HL-60/S4 treated with retinoic acid at 250 ng/mL for 4 days and 3 days (cell line): Measurements from ENCODE around the gene CASK.

Experiments
- in situ Hi-C: fragments of 300-500 bp; cut with MboI; formaldehyde crosslinking; loops from 2 replicates; pipeline ENCODE4 v1.7.0; 2022; ENCODE audit warnings: low sequenced_read_pairs

Gene CASK

GRCh38 chrX:41912923-41913322, 10.4 kb downstream of the CASK start:
- in situ Hi-C loops, result no loop called here

GRCh38 chrX:41909068-41909467, 14.3 kb downstream of the CASK start:
- in situ Hi-C loops, result no loop called here

- in situ Hi-C loops, result no loop called here
Observed at GRCh38 chrX:41906515-41907187, 16.7 kb downstream of the CASK start.

GRCh38 chrX:41903544-41903943, 19.8 kb downstream of the CASK start:
- in situ Hi-C loops, result no loop called here

- in situ Hi-C loops, result no loop called here
Observed at GRCh38 chrX:41900321-41900720, 23.0 kb downstream of the CASK start.

- in situ Hi-C loops, result no loop called here
Observed at GRCh38 chrX:41895826-41896225, 27.5 kb downstream of the CASK start.

GRCh38 chrX:41890026-41890423, 33.3 kb downstream of the CASK start:
- in situ Hi-C loops, result no loop called here

GRCh38 chrX:41889317-41890025, 33.9 kb downstream of the CASK start:
- in situ Hi-C loops, result no loop called here

- in situ Hi-C loops, result no loop called here
Observed at GRCh38 chrX:41887691-41888090, 35.7 kb downstream of the CASK start.

- in situ Hi-C loops, result no loop called here
Observed at GRCh38 chrX:41885724-41886123, 37.6 kb downstream of the CASK start.

GRCh38 chrX:41881166-41881565, 42.2 kb downstream of the CASK start:
- in situ Hi-C loops, result no loop called here

GRCh38 chrX:41877167-41877566, 46.2 kb downstream of the CASK start:
- in situ Hi-C loops, result no loop called here

- in situ Hi-C loops, result no loop called here
Observed at GRCh38 chrX:41875142-41875541, 48.2 kb downstream of the CASK start.

- in situ Hi-C loops, result no loop called here
Observed at GRCh38 chrX:41870719-41871151, 52.6 kb downstream of the CASK start.

- in situ Hi-C loops, result no loop called here
Observed at GRCh38 chrX:41868392-41868977, 54.9 kb downstream of the CASK start.

GRCh38 chrX:41863343-41864203, 59.8 kb downstream of the CASK start:
- in situ Hi-C loops, result no loop called here

GRCh38 chrX:41862562-41863184, 60.7 kb downstream of the CASK start:
- in situ Hi-C loops, result no loop called here

GRCh38 chrX:41858161-41858775, 65.1 kb downstream of the CASK start:
- in situ Hi-C loops, result no loop called here

GRCh38 chrX:41857670-41858069, 65.7 kb downstream of the CASK start:
- in situ Hi-C loops, result no loop called here

- in situ Hi-C loops, result no loop called here
Observed at GRCh38 chrX:41846714-41847113, 76.6 kb downstream of the CASK start.
